K562 (cell line): ENCODE results near the gene SYT1. TPM values are rescaled to one million over a fixed set of nuclear protein-coding genes. Genes with fewer than 3 reads are reported as not detected.

Source experiments
- ATAC-seq: fragments of 200-7000 bp; cut with Tn5 transposase; 3 replicates; pipeline ENCODE4 v1.9.1; 2020; ENCODE audit warnings: moderate library complexity
- BruUV-seq: library from RNA; stranded (reverse); fragments of 400-500 nt; replicated peaks from 2 replicates; lab custom pipeline; 2021; lab: Mats Ljungman, UMichigan
- CTCF ChIA-PET: fragments of 300-600 bp; formaldehyde crosslinking; extraction: SDS; loops from one replicate; lab custom pipeline; 2021; ENCODE audit warnings: low intra/inter-chr PET ratio; lab: Yijun Ruan, JAX
- POLR2A ChIA-PET: fragments of 300-600, 350-650 bp; sonication (Branson Sonifier 250); formaldehyde crosslinking; extraction: SDS; loops from one replicate; lab custom pipeline; 2021; ENCODE audit warnings: antibody characterized with exemption, inconsistent platforms; lab: Yijun Ruan, JAX
- DNase-seq, 4 experiments: peaks; one replicate each; pipeline versions ENCODE4 v3.0.0 to v3.0.0-alpha.2; 2011 to 2018; ENCODE audit warnings: low spot score in 3 of 4, mixed read lengths in 3 of 4; ENCODE audit errors: extremely low read depth in 1 of 4
- FAIRE-seq: peaks from 2 replicates; lab custom pipeline; 2011; peaks lifted over from hg19 to GRCh38; lab: Jason Lieb, UNC
- H2AFZ ChIP-seq: 2 replicates; pipeline ENCODE4 v1.6.0; 2011; ENCODE audit warnings: low read depth, low read length, control low read depth, inconsistent platforms
- H3K27ac ChIP-seq: fragments of 200-600 bp; 3 replicates; pipeline ENCODE4 v1.8.0; 2011; ENCODE audit warnings: low read depth, mild to moderate bottlenecking, control low read depth, inconsistent platforms, low read length, moderate library complexity, mixed read lengths; ENCODE audit errors: extremely low read depth
- H3K27me3 ChIP-seq, 2 experiments: fragments of 300-600 bp in 1 of 2; 2 replicates in 1 of 2; 3 replicates in 1 of 2; pipeline versions ENCODE4 v1.6.0 to v1.8.0; 2011; ENCODE audit warnings: inconsistent platforms in 2 of 2, low read length in 2 of 2, mild to moderate bottlenecking in 1 of 2, mixed read lengths in 1 of 2, moderate library complexity in 1 of 2; ENCODE audit not compliant: control insufficient read depth in 2 of 2, insufficient read depth in 2 of 2
- H3K36me3 ChIP-seq: fragments of 300-600 bp; 3 replicates; pipeline ENCODE4 v1.8.0; 2011; ENCODE audit warnings: mild to moderate bottlenecking, low read length, inconsistent platforms; ENCODE audit not compliant: control insufficient read depth, insufficient read depth
- H3K4me1 ChIP-seq, 2 experiments: fragments of 200-600 bp in 1 of 2; replicated peaks in 1 of 2; 2 replicates in 1 of 2; 3 replicates in 1 of 2; pipeline versions ENCODE4 v1.5.1 to v1.8.0; 2011; ENCODE audit warnings: inconsistent platforms in 2 of 2, low read length in 2 of 2, mild to moderate bottlenecking in 1 of 2, mixed read lengths in 1 of 2, moderate library complexity in 1 of 2; ENCODE audit not compliant: control insufficient read depth in 2 of 2, insufficient read depth in 2 of 2
- H3K4me2 ChIP-seq: 2 replicates; pipeline ENCODE4 v1.6.1; 2011; ENCODE audit warnings: low read length, control low read depth, inconsistent platforms, mixed read lengths; ENCODE audit not compliant: insufficient read depth
- H3K4me3 ChIP-seq: fragments of 200-600 bp; sonication (generic), shearing (Covaris generic); 2 replicates; pipeline ENCODE4 v1.5.1; 2016; ENCODE audit warnings: control low read depth, inconsistent platforms
- H3K79me2 ChIP-seq: fragments of 200-600 bp; 3 replicates; pipeline ENCODE4 v1.8.0; 2011; ENCODE audit warnings: low read length, inconsistent platforms; ENCODE audit not compliant: control insufficient read depth, insufficient read depth
- H3K9ac ChIP-seq, 2 experiments: 2 replicates each; pipeline versions ENCODE4 v1.6.0 to v1.6.1; 2011; ENCODE audit warnings: low read depth in 2 of 2, low read length in 2 of 2, control low read depth in 1 of 2, inconsistent platforms in 1 of 2, mild to moderate bottlenecking in 1 of 2, mixed read lengths in 1 of 2; ENCODE audit not compliant: insufficient read depth in 1 of 2
- H3K9me1 ChIP-seq: one replicate; pipeline ENCODE4 v1.6.0; 2011; ENCODE audit warnings: inconsistent platforms, mild to moderate bottlenecking, low read length, moderate library complexity; ENCODE audit not compliant: control insufficient read depth, insufficient read depth
- H3K9me3 ChIP-seq: replicated peaks from 2 replicates; pipeline ENCODE4 v1.5.1; 2011; ENCODE audit warnings: low read depth, low read length, inconsistent platforms; ENCODE audit not compliant: control insufficient read depth, insufficient read depth
- H4K20me1 ChIP-seq: replicated peaks from 2 replicates; pipeline ENCODE4 v1.6.1; 2011; ENCODE audit warnings: low read length, inconsistent platforms, mixed read lengths; ENCODE audit not compliant: control insufficient read depth, insufficient read depth
- DIDO1 ChIP-seq: fragments of 450-650 bp; IDR thresholded peaks from 2 replicates; pipeline ENCODE4 v1.6.1; 2016; ENCODE audit warnings: low read depth, missing biosample characterization, missing genetic modification characterization
- ERF ChIP-seq: fragments of 450-650 bp; formaldehyde crosslinking; IDR thresholded peaks from 2 replicates; pipeline ENCODE4 v1.4.0; 2020; ENCODE audit warnings: mild to moderate bottlenecking, mixed read lengths
- ZFP36 ChIP-seq: fragments of 150-350 bp; IDR thresholded peaks from 2 replicates; pipeline ENCODE4 v1.6.1; 2018; ENCODE audit warnings: low read length, low read depth; ENCODE audit not compliant: partially characterized antibody
- WGBS: fragments of 100-300 bp; shearing (Covaris generic); methylation state at CpG from one replicate; pipeline ENCODE4 v1.1.6; 2016; ENCODE audit warnings: low coverage, mixed read lengths; ENCODE audit not compliant: insufficient coverage; ENCODE audit errors: missing lambda C conversion rate; 5-methylcytosine and 5-hydroxymethylcytosine counted together
- in situ Hi-C: fragments of 300-500 bp; cut with MboI; formaldehyde crosslinking; loops from 4 replicates; pipeline ENCODE4 v1.15.0; 2018; ENCODE audit warnings: inconsistent platforms, mixed read lengths
- intact Hi-C: fragments of 100-400 bp; cut with micrococcal nuclease; formaldehyde crosslinking; loops from 2 replicates; pipeline ENCODE4 v1.14.2; 2022
- polyA plus RNA-seq, 8 experiments: library from polyadenylated mRNA; depleted of rRNA in 4 of 8; stranded (reverse) in 5 of 8; unstranded in 3 of 8; fragments of >200 nt; fragmentation: Nextera tagmentation in 2 of 8; fragmentation: Illumina TruSeq in 1 of 8; extraction: Ambion mirVana in 2 of 8; extraction: Trizol in 1 of 8; gene quantifications; 2 replicates each; pipeline versions ENCODE4 v1.2.1 to v1.2.3, GENCODE V29; 2011 to 2014; ENCODE audit warnings: inconsistent platforms in 1 of 8, missing spikeins in 1 of 8
- total RNA-seq, 7 experiments: library from RNA; depleted of rRNA in 6 of 7; stranded (reverse); fragments of >200 nt in 6 of 7; fragmentation: Illumina TruSeq in 2 of 7; extraction: Trizol in 2 of 7; gene quantifications; 2 replicates each; pipeline versions ENCODE4 v1.2.1 to v1.2.3, GENCODE V29; 2011 to 2021; ENCODE audit warnings: low replicate concordance in 1 of 7
- TF ChIP-seq, protein P1 (sequence below): IDR thresholded peaks from 2 replicates; pipeline ENCODE4 v1.6.1; 2014; ENCODE audit warnings: antibody characterized with exemption
- TF ChIP-seq, protein P2 (sequence below): fragments of 250-450 bp; sonication (Bioruptor Pico); IDR thresholded peaks from 2 replicates; pipeline ENCODE4 v1.4.0; 2020; ENCODE audit warnings: mild to moderate bottlenecking

Gene SYT1
- total and polyA plus RNA-seq, 9 of the 15 experiments (the other 6 are each of a cell fraction or from before 2014, with no cell fraction given) = 0.03 to 0.13 (median 0.07) TPM; not detected in 4

DNA sequence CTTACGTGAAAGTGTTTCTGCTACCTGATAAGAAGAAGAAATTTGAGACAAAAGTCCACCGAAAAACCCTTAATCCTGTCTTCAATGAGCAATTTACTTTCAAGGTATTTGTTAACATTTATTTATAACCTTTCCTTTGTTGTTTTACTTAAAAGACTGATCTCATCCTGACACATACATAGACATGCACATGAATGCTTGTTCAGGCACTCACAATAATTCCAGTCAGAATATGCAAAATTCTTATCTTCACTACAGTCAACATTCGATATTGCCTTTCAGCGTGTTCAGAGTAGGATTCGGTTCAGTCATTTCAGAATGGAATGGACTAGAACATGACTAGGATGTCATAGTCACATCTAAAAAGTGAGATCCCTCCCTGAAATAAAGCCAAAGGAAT lies 431.6 kb downstream of the SYT1 start:
- no peak overlapping the region for H3K27ac ChIP-seq
- H3K27me3 ChIP-seq = no peaks in the 10 kb centered on the region
- POLR2A ChIA-PET = no interaction called here
- H3K36me3 ChIP-seq = no peaks in the 10 kb centered on the region
- intact Hi-C loops = no loop called here
- in situ Hi-C loops = no loop called here
- no peak overlapping the region for H3K4me2 ChIP-seq
- no peak overlapping the region for H2AFZ ChIP-seq
- DNase-seq (no peak), FAIRE-seq (no peak), ATAC-seq (no peak)
- BruUV-seq = no TSS peak
- no peaks in the 10 kb centered on the region; the same call in 1 of the 2 replicates for H3K9me3 ChIP-seq
- H3K4me3 ChIP-seq = no peak overlapping the region
- TF ChIP-seq, protein P1, sequence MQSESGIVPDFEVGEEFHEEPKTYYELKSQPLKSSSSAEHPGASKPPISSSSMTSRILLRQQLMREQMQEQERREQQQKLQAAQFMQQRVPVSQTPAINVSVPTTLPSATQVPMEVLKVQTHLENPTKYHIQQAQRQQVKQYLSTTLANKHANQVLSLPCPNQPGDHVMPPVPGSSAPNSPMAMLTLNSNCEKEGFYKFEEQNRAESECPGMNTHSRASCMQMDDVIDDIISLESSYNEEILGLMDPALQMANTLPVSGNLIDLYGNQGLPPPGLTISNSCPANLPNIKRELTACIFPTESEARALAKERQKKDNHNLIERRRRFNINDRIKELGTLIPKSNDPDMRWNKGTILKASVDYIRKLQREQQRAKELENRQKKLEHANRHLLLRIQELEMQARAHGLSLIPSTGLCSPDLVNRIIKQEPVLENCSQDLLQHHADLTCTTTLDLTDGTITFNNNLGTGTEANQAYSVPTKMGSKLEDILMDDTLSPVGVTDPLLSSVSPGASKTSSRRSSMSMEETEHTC = no peak
- no peak for TF ChIP-seq ZFP36
- TF ChIP-seq, protein P2, sequence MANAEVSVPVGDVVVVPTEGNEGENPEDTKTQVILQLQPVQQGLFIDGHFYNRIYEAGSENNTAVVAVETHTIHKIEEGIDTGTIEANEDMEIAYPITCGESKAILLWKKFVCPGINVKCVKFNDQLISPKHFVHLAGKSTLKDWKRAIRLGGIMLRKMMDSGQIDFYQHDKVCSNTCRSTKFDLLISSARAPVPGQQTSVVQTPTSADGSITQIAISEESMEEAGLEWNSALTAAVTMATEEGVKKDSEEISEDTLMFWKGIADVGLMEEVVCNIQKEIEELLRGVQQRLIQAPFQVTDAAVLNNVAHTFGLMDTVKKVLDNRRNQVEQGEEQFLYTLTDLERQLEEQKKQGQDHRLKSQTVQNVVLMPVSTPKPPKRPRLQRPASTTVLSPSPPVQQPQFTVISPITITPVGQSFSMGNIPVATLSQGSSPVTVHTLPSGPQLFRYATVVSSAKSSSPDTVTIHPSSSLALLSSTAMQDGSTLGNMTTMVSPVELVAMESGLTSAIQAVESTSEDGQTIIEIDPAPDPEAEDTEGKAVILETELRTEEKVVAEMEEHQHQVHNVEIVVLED = no peak
- TF ChIP-seq DIDO1 (tag) = no peak
- no peak for TF ChIP-seq ERF (CRISPR knock-in tag)
- no peak overlapping the region for H3K9ac ChIP-seq
- no peaks in the 10 kb centered on the region for H4K20me1 ChIP-seq
- H3K9me1 ChIP-seq = no peaks in the 10 kb centered on the region
- CTCF ChIA-PET = no interaction called here
- H3K4me1 ChIP-seq = no peaks in the 10 kb centered on the region
- no peaks in the 10 kb centered on the region for H3K79me2 ChIP-seq
- 3% methylated on average over 5 of the region's 5 CpGs for WGBS
